SIG-M5 (cell line): Measurements from ENCODE around the gene THSD7B.

Experiments used
- DNase-seq: peaks from one replicate; lab custom pipeline; 2025; lab: John Stamatoyannopoulos, UW

Gene THSD7B

DNA sequence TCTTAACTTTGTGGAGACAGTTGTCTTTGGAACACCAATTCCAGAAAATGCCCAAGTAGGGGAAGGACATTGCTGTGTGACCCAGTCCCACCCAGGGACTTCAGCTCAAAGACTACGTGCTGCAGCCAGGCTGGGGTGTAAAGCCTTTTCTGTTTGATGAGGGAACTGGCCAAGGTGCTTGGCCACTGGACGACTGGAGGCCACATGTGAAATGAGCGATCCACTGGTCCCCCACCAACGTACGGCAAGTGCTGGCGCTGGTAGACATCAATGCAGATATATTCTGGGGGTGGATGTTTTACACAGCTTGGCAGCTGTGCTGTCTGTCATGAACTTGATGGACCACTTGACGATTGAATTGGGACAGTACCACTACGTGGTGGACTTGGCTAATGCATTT lies 616.4 kb downstream of the THSD7B start:
- DNase-seq = no peak

DNA sequence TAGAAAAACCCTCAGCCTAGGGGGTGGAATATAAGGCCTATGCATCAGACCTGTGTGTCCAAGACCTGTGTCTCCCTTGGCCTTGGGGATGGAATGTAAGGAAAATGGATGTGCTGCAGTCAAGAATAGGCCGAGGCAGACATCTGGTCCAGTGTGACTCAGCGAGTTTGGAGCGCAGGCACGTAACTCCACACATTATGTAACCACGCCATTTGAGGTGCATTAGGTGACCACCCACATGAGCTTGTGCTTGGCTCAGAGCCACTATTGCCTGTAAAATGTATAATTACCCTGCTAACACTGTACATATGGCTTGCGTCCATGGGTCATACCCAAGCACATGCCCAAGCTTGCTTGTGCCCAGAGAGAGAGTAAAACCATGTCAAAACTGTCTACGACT lies 618.0 kb downstream of the THSD7B start:
- no peak for DNase-seq

DNA sequence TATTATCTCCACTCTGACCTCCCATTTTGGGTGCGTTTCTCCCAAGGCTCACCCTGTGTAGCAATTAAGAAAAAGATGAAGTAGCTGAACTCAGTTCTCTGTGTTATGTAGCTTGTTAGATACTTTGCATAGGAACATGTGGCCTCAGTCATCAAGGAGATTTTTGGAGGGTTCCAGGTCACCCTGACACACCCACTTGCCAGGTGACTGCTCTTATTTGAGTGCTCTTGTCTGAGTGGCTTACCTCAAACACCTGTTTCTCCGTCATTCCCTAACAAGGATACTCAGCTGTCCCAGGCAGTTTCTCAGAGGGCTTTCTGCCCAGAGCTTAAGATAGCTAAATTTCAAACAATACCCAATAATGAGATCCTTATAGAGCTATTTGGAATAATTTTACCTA lies 621.7 kb downstream of the THSD7B start:
- DNase-seq = no peak

DNA sequence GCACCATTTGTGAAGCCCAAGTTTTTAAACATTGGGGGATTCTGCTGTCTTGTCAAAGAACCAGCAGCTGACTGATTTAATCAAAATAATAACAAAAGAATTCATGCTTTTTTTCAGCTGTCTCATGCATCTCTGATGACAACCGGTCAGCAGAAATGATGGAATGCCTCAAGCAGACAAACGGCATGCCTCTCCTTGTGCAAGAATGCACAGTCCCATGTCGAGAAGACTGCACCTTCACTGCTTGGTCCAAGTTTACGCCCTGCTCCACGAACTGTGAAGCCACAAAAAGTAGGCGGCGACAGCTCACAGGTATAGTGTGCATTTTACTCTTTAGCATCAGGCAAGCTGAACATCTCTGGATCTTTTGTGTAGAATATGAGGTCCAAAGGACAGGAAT lies 640.2 kb downstream of the THSD7B start:
- DNase-seq = no peak

DNA sequence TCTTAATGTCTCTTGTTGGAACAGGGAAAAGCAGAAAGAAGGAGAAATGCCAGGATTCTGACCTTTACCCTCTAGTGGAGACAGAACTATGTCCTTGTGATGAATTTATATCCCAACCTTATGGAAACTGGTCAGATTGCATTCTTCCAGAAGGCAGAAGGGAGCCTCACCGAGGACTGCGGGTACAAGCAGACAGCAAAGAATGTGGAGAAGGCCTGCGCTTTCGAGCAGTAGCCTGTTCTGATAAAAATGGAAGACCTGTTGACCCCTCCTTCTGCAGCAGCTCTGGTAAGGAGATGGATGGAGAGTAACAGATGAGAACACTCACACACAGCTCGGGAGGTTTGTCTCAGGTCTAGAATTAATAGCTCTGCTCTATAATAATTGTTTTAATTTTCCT lies 646.2 kb downstream of the THSD7B start:
- no peak for DNase-seq

DNA sequence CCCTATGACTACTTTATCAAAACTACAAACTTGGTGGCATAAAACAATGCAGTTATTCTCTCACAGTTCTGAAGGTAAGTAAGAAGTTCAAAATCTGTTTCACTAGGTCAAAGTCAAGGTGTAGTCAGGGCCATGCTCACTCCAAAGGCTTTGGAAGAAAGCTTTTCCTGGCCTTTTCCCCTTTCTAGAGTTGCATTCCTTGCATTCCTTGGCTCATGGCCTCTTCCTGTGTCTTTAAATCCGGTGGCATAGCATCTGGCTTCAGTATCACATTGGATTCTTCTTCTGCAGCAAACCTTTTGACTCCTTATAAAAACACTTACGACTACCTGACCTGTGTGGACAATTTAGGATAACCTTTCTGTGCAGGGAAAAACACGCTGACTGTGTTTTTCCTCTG lies 655.4 kb downstream of the THSD7B start:
- no peak for DNase-seq

DNA sequence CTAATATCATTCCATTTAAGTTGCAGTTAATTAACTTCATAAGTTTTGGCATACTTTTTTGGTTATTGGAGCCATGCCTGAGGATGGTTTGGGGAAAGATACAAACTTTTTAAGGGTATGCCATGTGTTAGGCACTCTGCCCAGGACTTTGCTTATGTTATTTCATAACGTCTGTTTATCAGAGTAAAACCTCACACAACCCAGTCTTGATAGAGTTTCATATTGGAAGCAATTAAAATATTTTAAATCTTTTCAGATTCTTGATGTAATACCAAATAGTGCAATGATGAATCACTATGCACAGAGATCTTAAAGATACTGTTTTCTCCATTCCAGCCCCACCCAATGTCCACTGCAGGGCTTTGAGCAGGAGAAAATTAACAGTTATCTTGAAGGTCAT lies 669.8 kb downstream of the THSD7B start:
- no peak for DNase-seq

DNA sequence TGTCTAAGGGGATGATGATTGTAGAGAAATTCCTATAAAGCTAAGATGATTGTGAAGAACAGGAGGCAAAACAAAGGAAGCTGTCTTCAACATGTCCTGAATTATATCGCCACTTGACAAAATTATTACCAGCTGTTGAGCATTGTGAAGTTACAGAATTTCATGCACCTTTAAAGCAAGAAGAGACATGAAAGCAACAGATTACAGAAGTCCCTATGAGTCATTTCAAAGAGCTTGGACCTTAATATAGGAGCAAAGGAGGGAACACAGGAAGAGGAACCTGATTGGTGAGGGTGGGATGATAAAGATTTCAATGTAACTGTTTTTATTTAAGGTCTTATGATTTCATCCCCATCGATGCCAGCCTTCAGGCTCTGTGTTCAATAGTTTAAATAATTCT lies 672.0 kb downstream of the THSD7B start:
- DNase-seq = no peak

DNA sequence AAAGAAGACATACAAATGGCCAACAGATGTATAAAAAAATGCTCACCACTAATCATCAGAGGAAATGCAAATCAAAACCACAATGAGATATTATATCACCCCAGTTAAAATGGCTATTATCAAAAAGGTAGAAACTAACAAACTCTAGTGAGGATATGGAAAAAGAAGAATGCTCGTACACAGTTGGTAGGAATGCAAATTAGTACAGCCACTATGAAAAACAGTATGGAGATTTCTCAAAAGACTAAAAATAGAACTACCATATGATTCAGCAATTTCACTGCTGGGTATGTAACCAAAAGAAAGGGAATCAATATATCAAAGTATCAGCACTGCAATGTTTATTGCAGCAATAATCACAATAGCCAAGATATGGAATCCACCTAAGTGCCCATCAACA lies 679.6 kb downstream of the THSD7B start:
- DNase-seq = no peak

DNA sequence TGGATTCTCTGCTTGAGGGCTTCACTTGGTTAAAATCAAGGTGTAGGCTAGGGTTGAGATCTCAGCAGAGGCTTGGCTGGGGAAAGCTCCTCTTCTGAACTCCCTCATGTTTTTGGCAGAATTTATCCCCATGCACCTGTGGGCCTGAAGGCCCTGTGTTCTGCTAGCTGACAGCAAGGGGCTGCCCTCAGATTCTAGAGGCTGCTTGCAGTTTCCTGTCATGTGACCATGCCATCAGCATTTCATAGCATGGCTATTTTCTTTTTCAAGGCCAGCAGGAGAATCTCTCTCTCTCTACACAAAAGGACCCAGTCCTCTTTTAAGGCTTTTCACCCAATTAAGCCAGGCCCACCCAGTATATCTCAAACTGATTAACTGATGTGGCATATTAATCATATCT lies 684.1 kb downstream of the THSD7B start:
- no peak for DNase-seq

DNA sequence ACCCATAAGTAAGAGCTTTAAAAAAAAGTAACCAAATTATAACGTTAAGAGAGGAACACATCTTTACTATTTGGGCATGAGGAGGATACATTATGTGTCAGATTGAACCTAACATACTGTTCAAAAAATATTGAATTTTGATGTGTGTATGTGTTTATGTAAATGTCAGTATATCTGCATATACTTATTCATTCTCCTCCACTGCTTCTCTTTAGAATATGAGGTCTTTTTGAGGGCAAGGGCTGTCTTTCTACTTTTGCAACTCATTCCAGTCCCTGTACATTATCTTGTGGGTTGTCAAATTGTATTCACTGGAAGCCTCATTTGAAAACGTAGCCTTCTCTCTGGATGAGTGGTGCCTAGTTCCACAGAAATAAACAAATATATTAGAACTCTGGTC lies 689.5 kb downstream of the THSD7B start:
- DNase-seq = no peak

DNA sequence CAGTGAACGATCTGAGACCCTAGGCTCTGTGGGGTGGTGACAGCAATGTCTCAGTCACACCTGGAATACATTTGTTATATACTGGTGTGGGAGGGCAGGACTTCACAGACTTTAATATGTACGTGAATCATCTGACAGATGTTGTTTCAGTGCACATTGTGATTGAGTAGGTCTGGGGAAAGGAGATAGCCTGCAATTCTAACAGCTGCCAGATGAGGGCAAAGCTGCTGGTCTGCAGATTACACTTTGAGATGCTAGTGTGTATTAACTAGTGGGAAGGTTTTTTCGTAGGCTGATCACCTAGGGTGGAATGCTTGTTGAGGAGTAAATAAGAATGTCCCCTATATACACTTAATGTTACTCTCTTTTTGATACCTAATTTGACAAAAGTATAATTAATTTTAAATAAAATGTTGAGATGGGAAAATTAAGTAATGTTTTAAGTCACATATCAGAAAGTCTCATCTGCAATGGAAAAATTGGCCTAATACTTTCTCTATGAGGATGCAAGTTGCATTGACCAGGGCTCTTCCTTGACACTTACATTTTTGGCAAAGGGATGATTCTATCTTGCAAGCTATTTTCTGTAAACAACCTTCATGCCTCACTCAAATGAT lies 702.0 kb downstream of the THSD7B start:
- DNase-seq = no peak

DNA sequence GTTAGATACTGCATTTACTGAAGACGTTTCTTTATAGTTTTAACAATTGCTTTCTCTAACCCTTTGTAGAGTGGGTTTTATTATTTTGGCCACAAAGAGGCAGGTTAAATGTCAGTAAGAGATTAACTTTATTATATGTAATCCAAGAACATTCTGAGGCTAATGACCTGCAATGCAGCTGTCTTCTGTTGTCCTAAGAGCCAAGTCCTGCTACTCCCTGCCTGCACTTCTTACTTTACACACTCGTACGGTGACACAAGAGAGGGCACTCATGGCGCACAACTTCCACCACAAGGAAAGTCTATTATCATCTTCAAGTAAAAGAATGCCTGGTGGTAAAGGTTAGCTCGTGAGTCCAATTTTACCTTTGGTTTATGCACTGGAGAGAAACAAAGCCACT lies 727.9 kb downstream of the THSD7B start:
- DNase-seq = no peak

DNA sequence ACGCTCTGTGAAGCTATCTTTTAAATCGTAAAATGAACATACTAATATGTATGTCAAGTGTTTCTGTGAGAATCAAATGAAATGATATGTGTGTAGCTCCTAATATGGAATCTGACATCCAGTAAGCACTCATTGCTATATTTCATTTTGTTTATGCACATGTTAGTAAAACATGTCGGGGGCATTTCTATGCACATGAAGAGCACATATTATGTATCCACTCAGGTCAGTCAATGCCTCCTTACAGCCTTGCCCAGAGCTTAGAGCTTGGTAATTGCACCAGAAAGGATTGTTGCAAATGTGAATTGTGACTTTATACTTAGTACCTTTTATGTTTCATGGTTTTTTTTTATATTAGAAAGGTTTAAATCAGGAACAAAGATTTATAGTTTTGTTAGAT lies 735.3 kb downstream of the THSD7B start:
- DNase-seq = no peak

DNA sequence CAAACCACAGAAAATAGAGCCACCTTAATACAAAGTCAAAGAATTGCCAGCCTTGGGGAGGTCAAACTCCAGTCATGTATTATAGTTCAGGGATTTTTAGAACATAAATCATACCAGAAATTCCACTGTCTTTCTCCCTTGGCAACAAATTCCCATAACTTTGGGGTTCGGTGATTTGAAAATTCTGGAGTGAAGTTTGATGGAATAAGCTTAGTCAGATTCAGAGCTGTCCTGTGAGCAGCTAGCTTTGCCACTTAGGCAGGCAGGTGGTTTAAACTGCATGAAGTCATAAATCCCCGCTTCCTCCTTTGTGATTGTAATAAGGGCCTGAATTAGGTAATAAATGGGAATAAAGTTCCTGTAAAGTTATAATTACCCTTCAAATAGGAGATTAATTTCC lies 741.9 kb downstream of the THSD7B start:
- DNase-seq = no peak

DNA sequence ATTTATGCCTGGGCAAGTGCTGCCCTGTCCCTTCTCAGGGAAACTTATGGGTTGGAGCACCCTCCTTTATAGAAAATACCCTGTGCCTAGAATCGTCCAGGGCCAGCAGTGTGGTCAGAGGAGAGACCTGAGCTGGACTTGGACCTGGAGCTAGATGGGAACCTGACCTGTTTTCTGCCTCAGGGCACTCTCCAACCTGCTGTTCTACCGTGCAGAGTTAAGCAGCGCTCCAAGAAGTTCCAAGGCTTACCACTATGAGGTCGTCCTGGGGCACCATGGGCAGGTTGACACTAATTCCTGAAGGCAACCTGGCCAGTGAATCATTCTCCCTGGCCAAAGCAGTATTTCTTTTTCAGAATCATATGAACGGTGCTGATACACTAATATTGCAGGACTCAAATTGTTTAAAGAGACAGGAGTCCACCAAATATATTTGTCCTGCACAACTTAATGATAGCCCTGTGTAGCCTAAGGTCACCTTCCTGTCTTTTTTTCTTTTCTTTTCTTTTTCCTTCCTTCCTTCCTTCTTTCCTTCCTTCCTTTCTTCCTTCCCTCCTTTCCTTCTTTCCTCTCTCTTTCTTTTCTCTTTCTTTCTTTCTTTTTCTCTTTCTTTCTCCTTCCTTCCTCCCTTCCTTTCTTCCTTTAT lies 743.5 kb downstream of the THSD7B start:
- no peak for DNase-seq

DNA sequence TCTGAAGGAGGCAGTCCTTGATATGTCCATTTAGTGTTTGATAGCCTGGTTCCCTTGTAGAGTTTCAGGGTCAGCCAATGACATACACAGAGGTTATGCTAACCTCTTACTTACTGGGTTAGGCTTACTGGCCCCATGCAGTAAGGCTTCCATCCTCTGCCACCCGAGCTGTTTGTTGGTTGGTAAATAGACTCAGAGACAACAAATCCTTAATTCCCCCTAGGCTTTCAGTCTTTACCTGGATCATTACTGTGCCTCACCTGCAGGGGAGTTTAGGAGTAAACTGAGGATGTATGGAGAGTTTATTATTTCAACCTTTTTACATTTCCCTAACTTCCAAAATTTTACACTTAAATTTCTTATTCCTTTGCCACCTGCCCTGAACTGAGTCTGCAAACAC lies 746.2 kb downstream of the THSD7B start:
- no peak for DNase-seq

DNA sequence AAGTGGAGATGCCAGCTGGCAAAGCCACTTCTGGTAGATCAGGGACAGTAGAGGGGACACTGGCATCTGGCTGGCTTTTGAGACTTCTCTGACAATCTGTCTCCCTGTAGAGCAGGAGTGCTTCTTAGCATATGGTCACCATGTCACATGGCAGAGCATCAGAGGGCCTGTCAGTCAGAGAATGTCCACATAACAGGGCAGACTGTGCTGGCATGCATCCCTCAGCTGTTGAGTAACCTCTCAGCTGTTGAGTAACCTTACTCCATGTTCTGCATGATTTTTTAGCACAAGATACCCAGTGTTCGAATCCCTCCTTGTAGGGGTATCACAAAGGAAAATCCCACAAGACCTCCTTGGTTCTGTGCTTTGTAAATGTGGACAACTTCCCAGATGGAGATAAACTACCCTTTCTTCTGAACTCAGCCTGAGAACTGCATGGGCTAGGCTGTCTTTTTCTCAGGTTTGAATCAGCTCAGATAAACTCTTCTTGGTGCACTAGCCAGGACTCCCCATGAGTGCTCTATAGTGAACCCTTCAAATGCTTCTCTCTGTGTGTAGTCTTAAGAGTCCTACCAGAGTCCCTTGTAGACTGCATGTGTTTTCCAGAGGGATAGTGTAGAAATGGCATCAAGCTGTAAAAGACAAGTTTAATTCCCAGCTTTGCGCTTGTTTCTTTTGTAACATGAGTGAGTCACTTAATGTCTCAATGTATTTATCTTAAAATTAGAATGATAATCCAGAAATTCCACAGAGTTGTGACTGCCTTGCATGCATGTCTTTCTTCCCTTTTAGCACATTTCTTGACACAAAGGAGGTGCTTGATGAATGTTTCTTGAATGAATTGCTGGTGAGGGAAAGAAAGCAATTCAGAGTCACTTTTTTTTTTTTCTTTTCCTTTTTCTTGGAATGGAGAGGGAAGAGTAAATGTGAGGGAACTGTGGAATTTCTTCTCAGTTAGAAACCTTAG lies 756.6 kb downstream of the THSD7B start:
- no peak for DNase-seq

DNA sequence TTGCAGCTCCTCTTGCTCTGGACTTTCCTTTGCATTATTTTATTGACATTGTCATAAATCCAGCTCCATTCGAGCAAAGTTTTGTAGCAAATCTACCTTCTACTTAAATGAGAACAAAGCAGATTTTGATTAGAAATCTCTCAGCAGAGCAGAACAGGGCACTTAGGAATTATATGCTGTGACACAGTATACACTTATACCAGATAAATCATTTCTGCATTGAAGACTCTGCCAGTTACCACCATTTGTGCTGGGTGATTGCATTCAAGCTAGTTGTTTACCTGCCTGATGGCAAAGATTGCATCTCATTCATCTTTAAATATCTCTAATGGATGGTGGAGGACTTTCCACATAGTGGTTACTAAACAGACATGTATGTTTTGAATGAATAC lies 757.3 kb downstream of the THSD7B start:
- no peak for DNase-seq

DNA sequence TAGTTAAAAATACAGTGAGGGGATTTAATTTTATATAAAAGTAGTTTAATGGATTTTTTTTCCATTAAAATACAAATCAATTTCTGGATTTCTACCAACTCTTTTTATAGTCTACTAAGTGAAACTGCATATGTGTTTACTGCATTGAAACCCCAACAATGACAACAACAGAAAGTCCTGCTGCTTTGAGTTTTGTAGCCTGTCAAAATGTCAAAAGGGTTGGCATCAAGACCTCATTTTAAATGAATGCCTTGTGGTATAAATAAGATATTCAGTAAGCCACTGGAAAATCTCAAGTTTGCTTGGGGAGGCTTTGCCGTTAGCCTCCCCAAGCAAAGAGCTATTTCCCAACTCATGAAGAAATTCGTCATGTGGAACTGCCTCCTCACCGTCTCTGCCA lies 758.6 kb downstream of the THSD7B start:
- no peak for DNase-seq

DNA sequence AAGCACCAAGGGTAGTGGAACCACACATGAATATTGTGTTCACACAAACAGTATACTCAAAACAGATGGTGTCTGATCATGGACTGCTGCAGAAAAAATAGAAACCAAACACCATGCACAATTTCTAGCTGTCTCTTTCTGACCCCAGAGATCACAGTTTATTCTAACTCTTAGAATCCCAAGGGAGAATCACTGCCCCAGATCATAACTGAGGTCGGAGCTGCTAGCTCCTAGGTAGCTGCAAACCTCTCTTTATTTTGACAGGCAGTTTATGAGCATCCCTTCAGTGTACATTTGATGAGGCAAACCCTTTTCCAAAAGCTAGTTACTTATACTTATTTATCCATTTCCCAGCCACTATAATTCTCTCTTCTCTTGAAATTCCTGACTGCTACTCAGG lies 759.8 kb downstream of the THSD7B start:
- no peak for DNase-seq

DNA sequence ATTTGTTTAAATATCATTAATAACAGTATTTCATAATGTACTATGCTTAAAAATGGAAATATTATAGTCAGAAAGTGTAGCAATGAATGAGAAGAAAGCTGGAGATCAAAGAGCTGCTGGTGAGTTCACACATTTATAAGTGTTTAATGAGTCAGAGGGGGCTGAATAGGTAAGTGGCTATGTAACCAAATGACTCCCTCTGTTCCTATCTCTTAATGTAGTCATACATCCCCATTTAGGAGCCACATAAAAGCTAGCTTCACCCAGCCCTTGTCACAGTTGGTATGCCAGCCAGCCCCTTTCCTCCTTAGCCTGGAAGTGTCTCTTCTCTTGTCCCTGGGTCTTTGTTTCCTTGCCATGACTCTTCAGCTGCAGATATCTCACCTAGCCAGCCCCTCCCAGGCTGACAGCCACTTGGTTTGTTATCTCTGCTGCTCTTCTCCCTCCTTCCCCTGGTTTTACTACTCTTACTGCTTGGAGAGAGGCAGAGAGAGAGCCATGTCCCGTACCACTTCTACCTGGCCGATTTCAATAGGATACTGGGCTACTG lies 760.4 kb downstream of the THSD7B start:
- no peak for DNase-seq

DNA sequence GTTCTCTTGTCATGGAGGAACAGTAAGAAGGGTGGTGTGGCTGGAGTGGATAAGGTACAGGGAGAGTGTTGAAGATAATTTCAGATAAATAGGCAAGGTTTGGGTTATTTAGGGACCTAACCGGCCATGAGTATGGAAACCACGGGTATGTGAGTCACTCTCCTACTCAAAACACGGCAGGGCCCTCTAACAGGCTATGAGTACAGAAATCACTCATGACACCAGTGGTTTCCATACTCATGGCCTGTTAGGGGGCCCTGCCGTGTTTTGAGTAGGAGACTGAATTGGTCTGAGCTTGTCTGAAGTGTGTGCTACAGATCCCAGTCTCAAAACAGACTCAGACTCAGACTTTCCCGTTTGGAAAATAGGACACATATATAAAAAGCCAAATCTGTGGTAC lies 770.6 kb downstream of the THSD7B start:
- no peak for DNase-seq
